Measurements from ENCODE around the gene NCLN.

GRCh38 chr19:3225169-3225485, 39.4 kb downstream of the NCLN start:
- no peak for TF ChIP-seq CTCF (IDR thresholded peaks at IDR 0.05)
- TF ChIP-seq POLR2AphosphoS5 (IDR thresholded peaks at IDR 0.05), result no peak
- TF ChIP-seq POLR2A (IDR thresholded peaks at IDR 0.05), result no peak

All from prostate gland (tissue), 2 donors.